Measurements from ENCODE around the gene MEFV.
"Not testable (repeated sequence)": the region's sequence is repeated elsewhere in the genome, so short reads cannot be mapped to it uniquely, and the experiment has no call there.

Gene MEFV

DNA sequence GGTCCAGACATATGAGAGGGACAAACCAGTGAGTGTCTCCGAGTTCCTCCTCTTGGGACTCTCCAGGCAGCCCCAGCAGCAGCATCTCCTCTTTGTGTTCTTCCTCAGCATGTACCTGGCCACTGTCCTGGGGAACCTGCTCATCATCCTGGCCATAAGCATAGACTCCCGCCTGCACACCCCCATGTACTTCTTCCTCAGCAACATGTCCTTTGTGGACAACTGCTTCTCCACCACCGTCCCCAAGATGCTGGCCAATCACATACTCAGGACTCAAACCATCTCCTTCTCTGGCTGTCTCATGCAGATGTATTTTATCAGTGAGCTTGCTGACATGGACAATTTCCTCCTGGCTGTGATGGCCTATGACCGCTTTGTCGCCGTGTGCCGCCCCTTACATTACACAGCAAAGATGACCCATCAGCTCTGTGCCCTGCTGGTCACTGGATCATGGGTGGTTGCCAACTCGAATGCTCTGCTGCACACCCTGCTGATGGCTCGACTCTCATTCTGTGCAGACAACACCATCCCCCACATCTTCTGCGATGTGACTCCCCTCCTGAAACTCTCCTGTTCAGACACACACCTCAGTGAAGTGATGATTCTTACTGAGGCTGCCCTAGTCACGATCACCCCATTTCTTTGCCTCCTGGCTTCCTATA lies 40.7 kb downstream of the MEFV start:
- no peak for DNase-seq (ENCODE audit: low spot score)

DNA sequence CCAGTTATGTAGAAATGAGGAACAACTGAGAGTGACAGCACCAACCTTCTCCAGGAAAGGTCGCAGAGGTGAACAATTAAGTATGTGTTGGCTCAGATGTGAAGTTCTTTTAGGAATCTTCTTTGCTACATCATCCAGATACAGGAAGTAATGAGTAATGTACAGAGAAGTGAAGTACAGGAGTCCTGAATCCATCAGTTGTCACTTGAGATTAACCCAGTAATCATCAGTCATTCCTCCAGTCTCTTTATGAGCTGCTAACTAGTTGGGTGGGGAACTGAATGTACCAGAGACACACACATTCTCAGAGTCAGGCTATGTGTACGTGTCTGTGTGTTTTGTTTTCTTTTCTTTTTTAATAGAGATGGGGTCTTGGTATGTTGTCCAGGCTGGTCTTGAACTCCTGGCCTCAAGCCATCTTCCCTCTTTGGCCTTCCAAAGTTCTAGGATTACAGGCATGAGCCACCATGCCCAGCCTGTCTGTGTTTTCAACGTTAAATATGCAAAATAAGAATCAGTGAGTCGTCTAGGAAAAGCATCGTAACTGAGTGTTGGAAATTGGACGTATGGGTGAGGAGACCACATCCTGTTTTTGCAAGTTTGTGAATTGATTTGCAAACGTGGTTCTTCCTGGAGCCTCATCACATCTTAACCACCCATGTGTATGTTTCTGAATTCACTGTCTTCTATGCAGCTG lies 41.4 kb downstream of the MEFV start:
- DNase-seq (ENCODE audit: low spot score) = no peak

DNA sequence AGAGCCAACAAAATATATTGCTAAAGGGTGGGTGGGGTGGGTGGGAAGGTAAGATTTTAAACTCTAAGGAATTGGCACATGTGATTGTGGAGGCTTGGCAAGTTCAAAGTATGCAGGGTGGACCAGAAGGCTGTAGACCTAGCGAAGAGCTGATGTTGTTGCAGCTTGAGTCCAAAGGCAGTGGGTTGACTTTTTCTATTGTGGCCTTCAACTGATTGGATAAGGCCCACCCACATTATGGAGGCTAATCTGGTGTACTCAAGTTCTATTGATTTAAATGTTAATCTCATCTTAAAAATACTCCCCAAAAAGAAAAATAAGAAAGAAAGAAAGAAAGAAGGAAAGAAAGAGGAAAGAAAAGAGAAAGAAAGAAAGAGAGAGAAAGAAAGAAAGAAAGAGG lies 43.9 kb downstream of the MEFV start:
- no peak for DNase-seq (ENCODE audit: low spot score)

DNA sequence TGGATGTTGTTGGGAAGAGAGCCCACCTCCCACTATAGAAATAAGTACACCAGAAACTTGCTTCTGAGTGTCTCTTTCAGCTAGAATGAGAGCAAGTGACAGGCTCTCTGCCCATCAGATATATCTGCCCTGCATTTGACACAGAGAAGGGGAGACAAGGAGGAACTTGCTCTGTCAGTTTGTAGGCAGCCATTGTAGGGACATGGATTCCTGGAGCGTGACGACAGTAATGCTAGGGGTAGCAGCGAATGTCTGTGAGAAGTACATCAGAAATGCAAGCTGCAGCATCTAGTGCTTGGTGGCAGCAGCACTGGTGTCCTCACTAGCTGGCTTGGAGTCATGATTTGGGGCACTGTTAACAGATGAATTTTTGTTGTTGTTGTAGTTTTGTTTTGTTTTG lies 44.4 kb downstream of the MEFV start:
- no peak for DNase-seq (ENCODE audit: low spot score)

DNA sequence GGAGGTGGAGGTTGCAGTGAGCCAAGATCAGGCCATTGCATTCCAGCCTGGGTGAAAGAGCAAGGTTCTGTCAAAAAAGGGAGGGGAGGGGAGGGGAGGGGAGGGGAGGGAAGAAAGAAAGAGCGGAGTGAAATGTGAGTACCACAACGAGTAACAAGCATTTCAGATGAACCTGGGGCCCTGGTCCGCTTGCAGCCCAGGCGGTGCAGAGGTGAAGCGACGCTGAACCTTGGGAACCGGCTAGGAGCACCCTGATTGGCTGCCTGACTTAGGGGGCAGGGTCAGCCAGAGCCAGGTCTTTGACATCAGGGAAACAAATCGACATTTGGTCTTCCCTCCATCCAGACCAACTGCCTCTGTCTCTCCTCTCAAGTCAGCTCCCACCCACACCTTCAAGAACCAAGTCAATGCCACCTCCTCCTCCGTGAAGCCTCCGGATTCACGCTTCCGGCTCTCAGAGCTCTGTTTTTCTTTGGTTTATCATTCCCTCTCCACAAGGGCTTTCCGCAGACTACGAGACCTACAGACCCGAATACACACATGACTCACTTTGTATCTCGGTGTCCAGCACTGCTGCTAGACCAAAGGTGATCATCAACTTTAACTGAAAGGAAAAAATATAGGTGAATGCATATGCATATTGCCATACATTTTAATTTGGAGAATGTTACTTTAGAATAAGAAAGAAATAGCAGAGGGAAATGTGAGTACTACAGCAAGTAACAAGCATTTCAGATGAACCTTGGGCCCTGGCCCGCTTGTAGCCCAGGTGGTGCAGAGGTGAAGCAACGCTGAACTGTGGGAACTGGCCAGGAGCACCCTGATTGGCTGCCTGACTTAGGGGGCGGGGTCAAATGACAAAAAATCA lies 49.1 kb downstream of the MEFV start:
- no peak for DNase-seq (ENCODE audit: low spot score)

DNA sequence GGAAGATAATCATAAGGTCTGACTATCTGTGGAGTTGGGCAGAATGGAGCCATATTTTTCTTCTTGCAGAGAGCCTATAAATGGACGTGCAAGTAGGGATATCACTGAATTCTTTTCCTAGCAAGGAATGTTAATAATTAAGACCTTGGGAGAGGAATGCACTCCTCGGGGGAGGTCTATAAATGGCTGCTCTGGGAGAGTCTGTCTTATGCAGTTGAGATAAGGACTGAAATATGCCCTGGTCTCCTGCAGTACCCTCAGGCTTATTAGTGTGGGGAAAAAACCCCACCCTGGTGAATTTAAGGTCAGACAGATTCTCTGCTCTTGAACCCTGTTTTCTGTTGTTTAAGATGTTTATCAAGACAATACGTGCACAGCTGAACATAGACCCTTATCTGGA lies 50.5 kb downstream of the MEFV start:
- not testable (repeated sequence) for DNase-seq (ENCODE audit: low spot score)

DNA sequence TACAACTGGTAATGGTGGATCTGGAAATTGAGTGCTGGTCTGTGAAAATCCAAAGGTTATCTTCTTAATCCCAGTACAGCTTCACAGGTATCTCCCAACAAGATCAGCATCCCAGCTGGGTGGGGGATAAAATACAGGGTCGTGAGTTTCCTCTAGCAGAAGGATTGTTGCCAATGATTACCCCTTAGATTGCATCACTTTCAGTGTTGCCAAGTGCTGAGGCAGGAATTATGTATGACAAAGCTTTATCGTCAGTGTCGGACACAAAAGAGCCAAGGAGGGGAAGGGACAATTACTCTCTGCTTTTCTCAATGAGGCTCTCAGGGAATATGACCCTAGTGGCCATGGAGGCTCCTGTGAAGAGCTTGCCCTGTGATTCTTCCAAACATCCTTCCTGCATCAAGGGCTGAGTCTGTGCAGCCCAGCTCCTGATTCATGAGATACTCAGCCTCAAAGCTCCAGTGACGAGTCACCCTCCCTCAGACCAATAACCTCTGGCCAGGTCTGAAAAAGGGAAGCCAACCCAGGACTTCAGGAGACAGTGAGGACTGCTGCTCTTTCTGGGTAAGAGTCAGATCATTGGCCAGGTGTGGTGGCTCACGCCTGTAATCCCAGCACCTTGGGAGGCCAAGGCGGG lies 53.4 kb downstream of the MEFV start:
- DNase-seq (ENCODE audit: low spot score) = no peak

DNA sequence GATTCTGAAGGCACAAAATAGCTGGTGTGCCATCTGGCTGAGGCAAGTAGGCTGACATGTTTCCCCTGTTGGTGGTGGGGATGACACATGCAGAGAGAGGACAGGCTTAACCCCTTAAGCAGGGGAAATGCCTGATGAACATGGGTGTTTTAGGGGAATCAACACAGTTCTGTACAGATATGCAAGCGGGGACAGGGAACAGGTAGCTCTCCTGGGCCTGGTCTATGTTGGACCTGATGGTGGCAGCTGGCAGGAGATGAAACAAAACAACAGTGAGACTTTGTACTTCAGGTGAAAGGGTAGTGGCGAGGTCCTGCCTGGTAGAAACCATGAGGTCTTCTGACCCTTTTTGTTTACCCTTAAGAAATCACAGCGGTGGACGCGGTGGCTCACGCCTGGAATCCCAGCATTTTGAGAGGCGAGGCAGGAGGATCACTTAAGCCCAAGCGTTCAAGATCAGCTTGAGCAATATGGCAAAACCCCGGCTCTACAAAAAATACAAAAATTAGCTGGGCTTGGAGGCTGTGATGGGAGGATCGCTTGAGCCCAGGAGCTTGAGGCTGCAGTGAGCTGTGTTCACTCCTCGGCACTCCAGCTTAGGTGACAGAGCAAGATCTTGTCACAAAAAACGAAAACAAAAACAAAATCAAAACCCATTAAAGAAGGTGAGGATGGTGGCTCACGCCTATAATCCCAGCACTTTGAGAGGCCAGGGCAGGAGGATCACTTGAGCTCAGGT lies 57.9 kb downstream of the MEFV start:
- DNase-seq (ENCODE audit: low spot score) = no peak

DNA sequence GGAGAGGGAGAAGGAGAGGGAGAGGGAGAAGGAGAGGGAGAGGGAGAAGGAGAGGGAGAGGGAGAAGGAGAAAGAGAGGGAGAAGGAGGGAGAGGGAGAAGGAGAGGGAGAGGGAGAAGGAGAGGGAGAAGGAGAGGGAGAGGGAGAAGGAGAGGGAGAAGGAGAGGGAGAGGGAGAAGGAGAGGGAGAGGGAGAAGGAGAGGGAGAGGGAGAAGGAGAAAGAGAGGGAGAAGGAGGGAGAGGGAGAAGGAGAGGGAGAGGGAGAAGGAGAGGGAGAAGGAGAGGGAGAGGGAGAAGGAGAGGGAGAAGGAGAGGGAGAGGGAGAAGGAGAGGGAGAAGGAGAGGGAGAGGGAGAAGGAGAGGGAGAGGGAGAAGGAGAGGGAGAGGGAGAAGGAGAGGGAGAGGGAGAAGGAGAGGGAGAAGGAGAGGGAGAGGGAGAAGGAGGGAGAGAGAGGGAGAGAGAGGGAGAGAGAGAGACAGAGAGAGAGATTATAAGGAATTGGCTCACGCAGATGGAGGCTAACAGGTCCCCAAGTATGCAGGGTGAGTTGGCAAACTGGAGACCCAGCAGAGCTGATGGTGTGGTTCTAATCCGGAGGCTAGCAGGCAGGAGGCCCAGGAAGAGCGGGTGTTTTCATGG lies 58.6 kb downstream of the MEFV start:
- DNase-seq (ENCODE audit: low spot score) = not testable (repeated sequence)

DNA sequence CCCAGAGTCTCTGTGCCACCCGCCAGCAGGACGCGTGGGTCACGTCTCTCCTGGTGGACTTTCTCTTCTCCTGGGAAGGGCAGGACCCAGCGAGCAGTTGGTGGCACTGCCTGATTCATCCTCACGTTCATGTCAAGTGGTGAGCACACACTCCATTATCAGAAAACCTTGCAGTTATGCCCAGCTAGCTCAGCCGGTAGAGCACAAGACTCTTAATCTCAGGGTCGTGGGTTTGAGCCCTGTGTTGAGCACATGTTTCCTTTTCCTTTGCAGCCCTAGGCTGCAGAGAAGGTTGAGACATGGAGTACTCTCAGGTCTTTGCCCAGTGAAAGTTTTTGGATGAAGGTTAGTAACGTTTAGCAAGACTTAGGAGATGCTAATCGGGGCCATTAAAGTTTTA lies 60.5 kb downstream of the MEFV start:
- no peak for DNase-seq (ENCODE audit: low spot score)

DNA sequence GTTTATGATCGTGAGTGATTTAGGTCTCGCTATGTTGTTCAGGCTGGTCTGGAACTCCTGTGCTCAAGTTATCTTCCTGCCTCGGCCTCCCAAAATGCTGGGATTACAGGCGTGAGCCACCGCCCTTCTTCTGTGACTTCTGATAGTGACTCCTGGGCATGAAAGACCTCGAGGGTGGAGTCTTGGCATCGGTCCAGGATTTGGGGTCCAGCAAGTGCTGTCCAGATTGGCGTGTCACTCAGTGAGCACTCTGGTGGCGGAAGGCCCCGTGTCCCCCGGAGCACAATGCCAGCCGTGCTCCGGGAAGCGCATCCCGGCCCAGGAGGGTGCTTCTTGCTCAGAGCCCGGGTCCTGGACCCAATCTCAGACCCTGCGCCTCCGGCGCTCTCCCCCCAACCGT lies 61.6 kb downstream of the MEFV start:
- no peak for DNase-seq (ENCODE audit: low spot score)

DNA sequence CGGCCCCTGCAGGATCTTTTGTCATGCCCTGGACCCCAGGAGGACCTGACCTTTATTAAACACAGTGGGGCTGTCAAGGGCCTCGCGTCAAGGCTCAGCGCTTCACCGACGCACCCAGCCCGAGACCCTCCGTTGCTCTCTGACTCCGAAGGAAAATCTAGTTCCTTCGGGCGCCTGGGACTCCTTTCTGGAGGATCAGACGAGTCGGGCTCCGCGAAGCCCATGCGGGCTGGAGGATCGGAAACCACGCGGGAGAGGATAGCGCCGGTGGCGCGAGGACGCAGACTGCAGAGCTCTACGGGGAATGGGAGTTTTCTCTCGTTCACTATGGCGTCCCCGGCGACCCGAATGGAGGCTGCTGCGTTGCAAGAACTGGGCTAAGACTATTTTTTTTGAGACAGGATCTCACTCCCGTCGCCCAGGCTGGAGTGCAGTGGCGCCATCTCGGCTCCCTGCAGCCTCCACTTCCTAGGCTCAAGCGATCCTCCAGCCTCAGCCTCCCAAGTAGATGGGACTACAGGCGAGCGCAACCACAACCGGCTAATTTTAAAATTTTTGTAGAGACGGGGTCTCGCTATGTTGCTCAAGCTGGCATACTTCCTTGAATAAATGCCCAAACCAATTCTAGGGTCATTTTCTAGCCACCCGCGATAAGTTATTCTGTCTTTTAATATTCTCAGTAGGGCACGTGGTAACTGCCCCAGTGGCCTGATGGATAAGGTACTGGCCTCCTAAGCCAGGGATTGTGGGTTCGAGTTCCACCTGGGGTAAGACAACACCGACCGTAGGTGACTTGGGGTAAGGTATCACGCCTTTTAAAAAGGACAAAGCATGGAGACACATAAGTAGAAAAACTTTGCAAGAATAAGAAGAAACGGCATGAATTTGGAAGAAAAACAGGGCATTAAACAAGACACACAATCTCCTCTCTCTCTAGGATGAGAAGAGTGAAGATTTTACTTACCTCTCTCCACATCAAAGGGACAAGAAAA lies 62.9 kb downstream of the MEFV start:
- no peak for DNase-seq (ENCODE audit: low spot score)

DNA sequence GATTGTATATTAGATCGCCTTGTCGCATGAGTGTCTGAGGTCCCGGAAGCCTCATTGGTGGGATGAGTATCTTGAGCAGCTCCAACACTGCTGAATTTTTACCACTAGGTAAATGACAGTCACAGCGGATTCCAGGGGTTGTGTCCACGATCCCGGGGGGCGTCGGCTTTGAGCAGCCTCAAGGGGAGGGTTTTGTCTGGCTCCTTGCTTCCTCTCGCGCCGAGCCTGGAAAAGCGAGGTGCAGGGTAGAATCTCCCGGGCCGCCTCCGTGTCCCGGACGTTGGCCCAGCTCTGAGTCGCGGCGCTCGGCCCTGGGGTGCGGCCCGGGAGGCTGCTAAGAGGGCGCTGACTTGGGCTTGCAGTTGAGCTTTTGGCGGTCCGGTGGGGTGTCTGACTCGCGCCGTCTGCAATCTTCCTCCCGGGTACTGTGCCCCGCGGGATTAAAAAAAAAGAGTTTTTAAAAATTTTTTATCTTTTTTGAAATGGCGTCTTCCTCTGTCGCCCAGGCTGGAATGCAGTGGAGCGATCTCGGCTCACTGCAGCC lies 63.9 kb downstream of the MEFV start:
- DNase-seq (ENCODE audit: low spot score) = no peak

Measured in putamen (tissue), 1 donor.